GM12891 (cell line): Measurements from ENCODE around the gene EYA2.

Source experiments
- DNase-seq: peaks from one replicate; pipeline ENCODE4 v3.0.0; 2011; ENCODE audit warnings: low spot score; ENCODE audit not compliant: insufficient read length
- FAIRE-seq: peaks from 2 replicates; lab custom pipeline; 2011; peaks lifted over from hg19 to GRCh38; lab: Jason Lieb, UNC
- PAX5 ChIP-seq: IDR thresholded peaks from 2 replicates; pipeline ENCODE4 v1.6.1; 2011; ENCODE audit warnings: low read length, moderate library complexity, mild to moderate bottlenecking; ENCODE audit not compliant: insufficient read depth, severe bottlenecking
- POLR2A ChIP-seq: IDR thresholded peaks from 2 replicates; pipeline ENCODE4 v1.6.1; 2011; ENCODE audit warnings: low read depth, low read length, control low read depth
- POLR2AphosphoS5 ChIP-seq: IDR thresholded peaks from 2 replicates; pipeline ENCODE4 v1.6.1; 2011; ENCODE audit warnings: low read depth, low read length, control low read depth
- POU2F2 ChIP-seq: IDR thresholded peaks from 2 replicates; pipeline ENCODE4 v1.6.1; 2011; ENCODE audit warnings: low read depth, mild to moderate bottlenecking, control low read depth, low read length, moderate library complexity
- SPI1 ChIP-seq: IDR thresholded peaks from 2 replicates; pipeline ENCODE4 v1.6.1; 2011; ENCODE audit warnings: low read depth, low read length, control low read depth
- TAF1 ChIP-seq: IDR thresholded peaks from 2 replicates; pipeline ENCODE4 v1.6.1; 2011; ENCODE audit warnings: low read depth, low read length, control low read depth

Gene EYA2

GRCh38 chr20:46998477-46999240 lies 104.0 kb downstream of the EYA2 start:
- FAIRE-seq = no peak

GRCh38 chr20:46999801-47000465 lies 105.3 kb downstream of the EYA2 start:
- TF ChIP-seq POU2F2 = no peak
- TF ChIP-seq POLR2A = no peak
- TF ChIP-seq TAF1 = no peak
- no peak for TF ChIP-seq POLR2AphosphoS5
- TF ChIP-seq SPI1 = no peak
- no peak for TF ChIP-seq PAX5
- no peak for FAIRE-seq
- no peak for DNase-seq

More at GRCh38 chr20:46998477-46999240, 104.0 kb downstream of the EYA2 start:
- TF ChIP-seq TAF1 (no peak), POLR2AphosphoS5 (no peak), POLR2A (no peak), SPI1 (no peak), PAX5 (no peak), POU2F2 (no peak)
- DNase-seq = no peak

- no peak for TF ChIP-seq PAX5
- TF ChIP-seq POLR2AphosphoS5 = no peak
- DNase-seq (no peak), FAIRE-seq (no peak)
Observed at GRCh38 chr20:47003223-47003622, 108.6 kb downstream of the EYA2 start.

GRCh38 chr20:47004179-47004578 lies 109.5 kb downstream of the EYA2 start:
- TF ChIP-seq POLR2A (no peak), PAX5 (no peak), TAF1 (no peak), POLR2AphosphoS5 (no peak), SPI1 (no peak), POU2F2 (no peak)
- no peak for DNase-seq
- no peak for FAIRE-seq

- FAIRE-seq (no peak), DNase-seq (no peak)
- no peak for TF ChIP-seq PAX5
- TF ChIP-seq SPI1 = no peak
- no peak for TF ChIP-seq TAF1
- no peak for TF ChIP-seq POU2F2
- TF ChIP-seq POLR2A = no peak
- TF ChIP-seq POLR2AphosphoS5 = no peak
Observed at GRCh38 chr20:47007826-47008655, 113.4 kb downstream of the EYA2 start.

GRCh38 chr20:47008842-47009518 lies 114.3 kb downstream of the EYA2 start:
- DNase-seq (no peak), FAIRE-seq (no peak)
- TF ChIP-seq POLR2A = no peak
- no peak for TF ChIP-seq SPI1
- no peak for TF ChIP-seq POLR2AphosphoS5
- no peak for TF ChIP-seq TAF1
- no peak for TF ChIP-seq POU2F2
- TF ChIP-seq PAX5 = no peak

- DNase-seq (no peak), FAIRE-seq (no peak)
- TF ChIP-seq POLR2AphosphoS5 (no peak), SPI1 (no peak), POLR2A (no peak), POU2F2 (no peak), TAF1 (no peak), PAX5 (no peak)
Observed at GRCh38 chr20:47009784-47010183, 115.1 kb downstream of the EYA2 start.

GRCh38 chr20:47011984-47012383 lies 117.3 kb downstream of the EYA2 start:
- FAIRE-seq (no peak), DNase-seq (no peak)
- TF ChIP-seq SPI1 = no peak
- no peak for TF ChIP-seq POU2F2
- no peak for TF ChIP-seq PAX5
- TF ChIP-seq TAF1 = no peak
- no peak for TF ChIP-seq POLR2AphosphoS5
- TF ChIP-seq POLR2A = no peak

GRCh38 chr20:47013606-47014005 lies 119.0 kb downstream of the EYA2 start:
- TF ChIP-seq TAF1 (no peak), PAX5 (no peak), POLR2A (no peak), POU2F2 (no peak), POLR2AphosphoS5 (no peak), SPI1 (no peak)
- FAIRE-seq (no peak), DNase-seq (no peak)
